Osteoblast (primary cell): ENCODE results near the gene ANKRD24. TPM values are rescaled to one million over a fixed set of nuclear protein-coding genes. Genes with fewer than 3 reads are reported as not detected.
A peak's percentile ranks its signal among the peaks of the same experiment; 100 is the strongest.
"Not testable (repeated sequence)": the region's sequence is repeated elsewhere in the genome, so short reads cannot be mapped to it uniquely, and the experiment has no call there.

Source experiments
- DNase-seq: peaks from one replicate; pipeline ENCODE4 v3.0.0; 2011; ENCODE audit warnings: low spot score, mixed read lengths; ENCODE audit not compliant: insufficient read length; ENCODE audit errors: missing footprints
- H2AFZ ChIP-seq: 2 replicates; pipeline ENCODE4 v1.6.0; 2011; ENCODE audit warnings: mild to moderate bottlenecking, low read length
- H3K27ac ChIP-seq: 2 replicates; pipeline ENCODE4 v1.5.1; 2011; ENCODE audit warnings: mild to moderate bottlenecking, low read depth, low read length, moderate library complexity
- H3K27me3 ChIP-seq: 2 replicates; pipeline ENCODE4 v1.6.0; 2012; ENCODE audit warnings: mild to moderate bottlenecking, control low read depth, inconsistent platforms, low read length, moderate library complexity; ENCODE audit not compliant: insufficient read depth
- H3K36me3 ChIP-seq: 2 replicates; pipeline ENCODE4 v1.5.1; 2011; ENCODE audit warnings: mild to moderate bottlenecking, low read length, control low read depth, moderate library complexity; ENCODE audit not compliant: insufficient read depth
- H3K4me1 ChIP-seq: 2 replicates; pipeline ENCODE4 v1.5.1; 2011; ENCODE audit warnings: mild to moderate bottlenecking, low read length, control low read depth, moderate library complexity; ENCODE audit not compliant: insufficient read depth
- H3K4me2 ChIP-seq: 2 replicates; pipeline ENCODE4 v1.6.0; 2011; ENCODE audit warnings: mild to moderate bottlenecking, low read length; ENCODE audit not compliant: insufficient read depth
- H3K4me3 ChIP-seq: fragments of 200-600 bp; sonication (generic); 3 replicates; pipeline ENCODE4 v1.5.1; 2012; ENCODE audit warnings: mild to moderate bottlenecking, low read length, inconsistent platforms; ENCODE audit not compliant: insufficient read depth
- H3K79me2 ChIP-seq: 2 replicates; pipeline ENCODE4 v1.6.0; 2012; ENCODE audit warnings: mild to moderate bottlenecking, low read length, control low read depth, inconsistent platforms; ENCODE audit not compliant: insufficient read depth
- H3K9me3 ChIP-seq: 2 replicates; pipeline ENCODE4 v1.5.1; 2011; ENCODE audit warnings: low read depth, low read length, control low read depth
- H4K20me1 ChIP-seq: 2 replicates; pipeline ENCODE4 v1.6.0; 2012; ENCODE audit warnings: mild to moderate bottlenecking, low read length, control low read depth; ENCODE audit not compliant: insufficient read depth
- CTCF ChIP-seq: IDR thresholded peaks from 2 replicates; pipeline ENCODE4 v1.5.1; 2011; ENCODE audit warnings: mild to moderate bottlenecking, low read depth, low read length, moderate library complexity; ENCODE audit errors: extremely low read depth
- total RNA-seq: library from RNA; depleted of rRNA; stranded (reverse); fragments of >200 nt; gene quantifications from 2 replicates; pipeline ENCODE4 v1.2.3, GENCODE V29; 2012

ANKRD24 gene
- total RNA-seq, 1 donor = 0.72 TPM

- no peak for TF ChIP-seq CTCF
- no peak overlapping the region for H3K4me3 ChIP-seq
- H3K27me3 ChIP-seq = peaks cover 20% of the 10 kb centered on the region
- H3K4me2 ChIP-seq = peak overlapping the region; percentile 57
- no peak for DNase-seq
- H3K9me3 ChIP-seq = no peaks in the 10 kb centered on the region
- no peak overlapping the region for H3K27ac ChIP-seq
- no peaks in the 10 kb centered on the region for H3K79me2 ChIP-seq
- H3K36me3 ChIP-seq = no peaks in the 10 kb centered on the region
- no peaks in the 10 kb centered on the region for H4K20me1 ChIP-seq
- H3K4me1 ChIP-seq = peaks cover 12% of the 10 kb centered on the region
- no peak overlapping the region for H2AFZ ChIP-seq
Measured at GRCh38 chr19:4228765-4229178, 46.3 kb downstream of the ANKRD24 start.

GRCh38 chr19:4229179-4229931 lies 46.9 kb downstream of the ANKRD24 start, which contains the start of gene EBI3:
Gene EBI3 (plus strand): TSS chr19:4229523. CDS start chr19:4229551, 28 bp downstream.
- H3K79me2 ChIP-seq = no peaks in the 10 kb centered on the region
- TF ChIP-seq CTCF = no peak
- DNase-seq = peak; percentile 78
- no peak within 1 kb of the TSS for H3K4me3 ChIP-seq
- peak within 1 kb of the TSS; percentile 57 for H3K4me2 ChIP-seq
- no peak within 1 kb of the TSS for H3K27ac ChIP-seq
- no peaks in the 10 kb centered on the region for H3K36me3 ChIP-seq
- peaks cover 20% of the 10 kb centered on the region for H3K27me3 ChIP-seq
- H4K20me1 ChIP-seq = no peaks in the 10 kb centered on the region
- H3K9me3 ChIP-seq = no peaks in the 10 kb centered on the region
- peaks cover 12% of the 10 kb centered on the region for H3K4me1 ChIP-seq
- H2AFZ ChIP-seq = no peak within 1 kb of the TSS

GRCh38 chr19:4230237-4230636 lies 47.7 kb downstream of the ANKRD24 start:
- H3K4me2 ChIP-seq, H2AFZ ChIP-seq, DNase-seq, H3K9me3 ChIP-seq, H3K4me3 ChIP-seq, H3K36me3 ChIP-seq, H3K79me2 ChIP-seq, H3K27ac ChIP-seq, H4K20me1 ChIP-seq: not testable (repeated sequence)
- Histone ChIP-seq H3K4me1 (peaks cover 12% of the 10 kb centered on the region), H3K27me3 (peaks cover 20% of the 10 kb centered on the region)

GRCh38 chr19:4231521-4231920 lies 49.0 kb downstream of the ANKRD24 start:
- H3K4me1 ChIP-seq = peaks cover 12% of the 10 kb centered on the region

GRCh38 chr19:4232139-4232538 lies 49.6 kb downstream of the ANKRD24 start:
- H3K4me2 ChIP-seq, H3K27ac ChIP-seq, H3K36me3 ChIP-seq, H3K79me2 ChIP-seq, H4K20me1 ChIP-seq, H2AFZ ChIP-seq, H3K4me3 ChIP-seq, DNase-seq, H3K9me3 ChIP-seq: not testable (repeated sequence)
- peaks cover 12% of the 10 kb centered on the region for H3K4me1 ChIP-seq
- peaks cover 17% of the 10 kb centered on the region for H3K27me3 ChIP-seq

More at GRCh38 chr19:4231521-4231920, 49.0 kb downstream of the ANKRD24 start:
- H3K79me2 ChIP-seq, DNase-seq, H3K4me2 ChIP-seq, H3K36me3 ChIP-seq, H2AFZ ChIP-seq, H3K4me3 ChIP-seq, H3K9me3 ChIP-seq, H4K20me1 ChIP-seq, H3K27ac ChIP-seq: not testable (repeated sequence)
- H3K27me3 ChIP-seq = peaks cover 17% of the 10 kb centered on the region
